ENCODE results near the gene ATP2B2. TPM values are rescaled to one million over a fixed set of nuclear protein-coding genes. Genes with fewer than 3 reads are reported as not detected.

The ATP2B2 gene
- total and polyA plus RNA-seq, 2 donors, result 0.13 to 0.53 TPM

DNA sequence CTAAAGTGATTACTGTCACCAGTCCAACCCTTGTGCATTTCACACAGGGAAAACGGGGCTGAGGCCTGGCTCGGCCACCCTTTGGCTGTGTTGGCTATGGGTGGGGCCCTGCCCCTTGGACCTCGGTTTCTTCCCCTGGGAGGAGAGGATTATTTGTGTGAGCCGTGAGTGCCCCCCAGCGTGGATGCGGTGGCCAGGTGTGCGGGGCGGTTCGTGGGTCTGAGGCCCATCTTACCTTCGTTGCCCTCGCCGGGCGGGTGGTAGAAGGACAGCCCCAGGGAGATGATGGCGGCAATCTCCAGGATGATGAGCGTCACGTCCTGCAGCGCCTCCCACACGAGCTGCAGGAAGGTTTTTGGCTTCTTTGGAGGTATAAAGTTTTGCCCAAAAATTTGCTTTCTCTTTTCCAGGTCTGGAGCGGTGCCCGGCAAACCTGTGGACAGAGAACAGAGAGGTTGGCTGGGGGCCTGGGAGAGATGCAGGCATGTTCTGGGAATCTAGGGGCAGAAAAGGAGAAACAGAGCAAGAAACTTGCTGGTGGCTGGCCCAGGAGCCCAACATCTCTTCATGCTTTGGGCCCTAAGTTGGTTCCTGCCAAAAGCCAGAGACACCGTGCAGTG, 94.9 kb downstream of the ATP2B2 start:
- no peak overlapping the region for H3K4me3 ChIP-seq (ENCODE audit: low read depth, low read length)
- WGBS, result 86% methylated on average over 21 of the region's 21 CpGs
- H3K4me1 ChIP-seq (ENCODE audit: insufficient read depth), result no peaks in the 10 kb centered on the region
- no peak for DNase-seq (ENCODE audit: extremely low spot score)
- no peak overlapping the region for H3K27ac ChIP-seq (ENCODE audit: low read depth)
- no peaks in the 10 kb centered on the region for H3K36me3 ChIP-seq (ENCODE audit: insufficient read depth)

DNA sequence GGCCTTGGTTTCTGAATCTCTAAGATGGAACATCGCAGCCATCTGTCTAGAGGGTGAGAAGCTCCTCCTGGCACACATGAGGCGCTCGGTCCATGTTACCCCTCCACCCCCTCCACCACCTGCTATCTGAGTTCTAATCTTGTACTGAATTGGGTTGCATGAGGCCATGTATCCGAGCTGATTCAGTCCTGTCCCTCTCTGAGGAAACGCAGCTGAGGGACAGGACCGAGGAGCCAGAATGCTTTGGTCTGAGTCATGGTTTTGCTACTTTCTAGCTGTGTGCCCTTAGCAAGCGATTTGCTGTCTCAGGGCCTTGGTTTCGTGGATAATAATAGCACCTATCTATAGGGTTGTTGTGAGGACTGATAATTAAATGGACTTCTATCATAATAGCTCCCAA, 96.7 kb downstream of the ATP2B2 start:
- no peak for DNase-seq (ENCODE audit: extremely low spot score)
- Histone ChIP-seq H3K4me1 (ENCODE audit: insufficient read depth) (no peaks in the 10 kb centered on the region), H3K27ac (ENCODE audit: low read depth) (no peak overlapping the region), H3K4me3 (ENCODE audit: low read depth, low read length) (no peak overlapping the region), H3K36me3 (ENCODE audit: insufficient read depth) (no peaks in the 10 kb centered on the region)
- 78% methylated on average over 8 of the region's 8 CpGs for WGBS

DNA sequence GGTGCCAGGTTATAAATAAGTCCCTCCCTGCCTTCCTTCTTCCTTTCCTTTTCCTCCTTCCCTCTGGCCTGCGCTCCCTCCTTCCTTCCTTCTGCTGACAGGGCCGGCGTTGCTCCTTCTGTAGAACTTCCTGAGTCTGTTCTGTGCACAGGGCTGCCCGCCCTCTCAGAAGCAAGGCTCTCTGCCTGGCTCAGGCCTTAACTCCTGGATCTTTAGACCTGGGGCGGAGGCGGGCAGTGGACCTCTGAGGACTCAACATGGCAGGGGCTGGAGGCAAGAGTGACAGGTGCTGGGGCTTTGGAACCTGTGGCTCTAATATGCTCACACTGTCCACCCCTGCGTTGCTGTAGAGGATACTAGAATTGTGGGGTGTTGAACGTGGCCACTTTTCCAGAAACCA, 98.0 kb downstream of the ATP2B2 start:
- Histone ChIP-seq H3K4me3 (ENCODE audit: low read depth, low read length) (no peak overlapping the region), H3K27ac (ENCODE audit: low read depth) (no peak overlapping the region), H3K4me1 (ENCODE audit: insufficient read depth) (no peaks in the 10 kb centered on the region), H3K36me3 (ENCODE audit: insufficient read depth) (no peaks in the 10 kb centered on the region)
- no peak for DNase-seq (ENCODE audit: extremely low spot score)
- 75% methylated on average over 8 of the region's 8 CpGs for WGBS

DNA sequence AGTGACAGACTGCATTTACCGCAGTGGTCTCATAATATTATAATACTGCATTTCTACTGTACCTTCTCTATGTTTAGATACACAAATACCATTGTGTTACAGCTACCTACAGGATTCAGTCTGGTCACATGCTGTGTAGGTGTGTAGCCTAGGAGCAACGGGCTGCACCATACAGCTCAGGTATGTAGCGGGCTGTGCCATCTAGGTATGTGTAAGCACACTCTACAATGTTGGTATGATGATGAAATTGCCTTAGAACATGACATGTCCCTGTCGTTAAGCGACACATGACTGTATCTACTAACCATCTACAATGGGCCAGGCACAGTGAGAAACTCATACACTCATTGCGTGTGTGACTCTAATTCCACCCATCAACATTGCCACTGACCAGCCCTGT, 99.0 kb downstream of the ATP2B2 start:
- H3K4me1 ChIP-seq (ENCODE audit: insufficient read depth), result no peaks in the 10 kb centered on the region
- H3K27ac ChIP-seq (ENCODE audit: low read depth), result no peak overlapping the region
- DNase-seq (ENCODE audit: extremely low spot score), result no peak
- WGBS, result 90% methylated on average over 6 of the region's 6 CpGs
- H3K36me3 ChIP-seq (ENCODE audit: insufficient read depth), result no peaks in the 10 kb centered on the region
- H3K4me3 ChIP-seq (ENCODE audit: low read depth, low read length), result no peak overlapping the region

DNA sequence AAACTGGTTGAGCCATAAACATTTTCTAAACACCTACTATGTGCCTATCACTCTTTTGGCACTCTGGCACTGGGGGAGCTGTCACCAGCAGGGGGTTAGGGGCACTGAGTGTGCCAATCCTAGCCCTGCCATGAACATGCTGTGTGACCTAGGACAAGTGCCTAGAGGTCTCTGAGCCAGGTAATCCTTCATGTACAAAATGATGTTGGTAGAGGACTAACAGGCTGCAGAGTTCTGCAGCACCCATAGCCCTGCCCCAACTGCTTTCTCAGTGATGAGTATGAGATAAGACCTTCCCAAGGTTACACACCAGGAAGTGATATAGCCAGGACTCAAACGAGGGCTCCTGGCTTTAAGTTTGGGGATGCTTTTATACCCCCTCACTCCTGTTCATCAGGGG, 99.6 kb downstream of the ATP2B2 start:
- no peaks in the 10 kb centered on the region for H3K36me3 ChIP-seq (ENCODE audit: insufficient read depth)
- no peak for DNase-seq (ENCODE audit: extremely low spot score)
- H3K4me1 ChIP-seq (ENCODE audit: insufficient read depth), result no peaks in the 10 kb centered on the region
- no peak overlapping the region for H3K4me3 ChIP-seq (ENCODE audit: low read depth, low read length)
- no peak overlapping the region for H3K27ac ChIP-seq (ENCODE audit: low read depth)
- WGBS, result 42% methylated on average over 1 of the region's 1 CpG

DNA sequence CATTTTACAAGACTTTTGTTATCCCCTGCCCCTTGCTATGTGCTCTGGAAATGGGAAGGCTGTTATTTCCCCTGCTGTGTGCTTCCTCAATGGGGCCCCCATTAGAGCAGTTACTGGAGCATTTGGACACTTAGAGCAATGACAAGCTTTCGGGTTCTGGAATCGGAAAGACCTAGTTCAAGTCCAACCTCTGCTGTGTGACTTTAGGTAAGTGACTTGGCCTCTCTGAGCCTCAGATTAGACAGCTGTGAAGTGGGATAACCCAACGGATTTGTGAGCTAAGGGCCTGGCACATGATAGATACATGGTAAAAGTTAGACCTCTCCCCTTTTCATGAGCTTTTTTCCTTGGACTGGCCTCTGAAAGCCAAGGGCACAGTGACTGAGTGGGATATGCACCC, 100.5 kb downstream of the ATP2B2 start:
- no peak overlapping the region for H3K4me3 ChIP-seq (ENCODE audit: low read depth, low read length)
- WGBS, result 81% methylated on average over 3 of the region's 3 CpGs
- no peaks in the 10 kb centered on the region for H3K4me1 ChIP-seq (ENCODE audit: insufficient read depth)
- H3K36me3 ChIP-seq (ENCODE audit: insufficient read depth), result no peaks in the 10 kb centered on the region
- no peak for DNase-seq (ENCODE audit: extremely low spot score)
- H3K27ac ChIP-seq (ENCODE audit: low read depth), result no peak overlapping the region

DNA sequence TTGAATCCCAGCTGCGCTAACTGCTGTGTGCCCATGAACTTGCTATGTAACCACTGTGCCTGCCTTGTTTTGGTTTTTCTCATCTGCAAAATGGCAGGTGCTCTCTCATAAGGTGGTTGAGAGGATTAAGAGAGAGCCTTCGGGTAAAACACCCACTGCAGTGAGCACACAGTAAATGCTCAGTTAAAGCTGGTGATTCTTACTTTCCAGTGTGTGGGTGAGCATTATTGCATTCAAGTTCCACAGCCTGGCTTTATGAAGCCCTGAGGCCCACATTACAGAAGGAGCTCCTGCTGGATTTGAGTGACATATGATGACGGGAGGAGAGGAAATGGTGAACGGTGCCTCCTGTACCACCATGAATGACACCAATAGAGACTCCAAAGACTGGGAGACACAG, 101.0 kb downstream of the ATP2B2 start:
- no peak overlapping the region for H3K4me3 ChIP-seq (ENCODE audit: low read depth, low read length)
- no peaks in the 10 kb centered on the region for H3K36me3 ChIP-seq (ENCODE audit: insufficient read depth)
- H3K27ac ChIP-seq (ENCODE audit: low read depth), result no peak overlapping the region
- DNase-seq (ENCODE audit: extremely low spot score), result no peak
- H3K4me1 ChIP-seq (ENCODE audit: insufficient read depth), result no peaks in the 10 kb centered on the region
- 73% methylated on average over 4 of the region's 4 CpGs for WGBS

DNA sequence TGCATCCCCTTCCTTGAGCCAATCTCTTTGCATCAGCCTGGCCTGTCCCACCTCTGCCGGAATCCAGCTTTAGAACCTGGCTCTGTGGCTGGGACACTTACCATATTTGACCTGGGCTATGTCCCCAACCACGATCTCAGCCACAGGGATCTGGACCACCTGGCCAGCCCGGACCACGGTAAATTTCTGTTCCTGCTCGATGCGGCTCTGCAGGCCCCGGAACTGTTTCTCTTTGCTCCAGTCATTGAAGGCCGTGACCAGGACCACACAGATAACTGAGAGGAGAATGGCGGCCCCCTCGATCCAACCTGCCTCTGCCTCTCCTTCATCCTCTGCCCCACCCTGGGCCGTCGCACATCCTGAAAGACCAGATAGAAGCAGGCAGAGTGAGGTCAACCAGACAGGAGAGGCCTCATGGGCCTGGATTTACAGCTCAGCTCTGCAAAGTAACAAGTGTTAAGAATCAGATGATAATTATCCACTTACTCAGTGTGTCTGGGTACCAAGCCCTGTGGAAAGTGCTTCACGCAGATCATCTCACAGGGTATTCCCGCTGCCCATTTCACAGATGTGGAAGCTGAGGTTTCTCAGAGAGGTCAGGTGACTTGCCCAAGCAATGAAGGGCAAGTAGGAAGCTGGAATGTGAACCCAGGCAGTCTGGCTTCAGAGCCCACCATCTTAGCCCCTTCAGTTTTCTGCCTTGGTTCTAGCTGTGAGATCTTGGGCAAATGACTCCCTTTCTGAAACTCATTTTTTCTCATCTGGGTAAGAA, 103.2 kb downstream of the ATP2B2 start:
- Histone ChIP-seq H3K27ac (ENCODE audit: low read depth) (no peak overlapping the region), H3K4me1 (ENCODE audit: insufficient read depth) (no peaks in the 10 kb centered on the region), H3K36me3 (ENCODE audit: insufficient read depth) (no peaks in the 10 kb centered on the region), H3K4me3 (ENCODE audit: low read depth, low read length) (no peak overlapping the region)
- WGBS, result 95% methylated on average over 14 of the region's 14 CpGs
- DNase-seq (ENCODE audit: extremely low spot score), result no peak

DNA sequence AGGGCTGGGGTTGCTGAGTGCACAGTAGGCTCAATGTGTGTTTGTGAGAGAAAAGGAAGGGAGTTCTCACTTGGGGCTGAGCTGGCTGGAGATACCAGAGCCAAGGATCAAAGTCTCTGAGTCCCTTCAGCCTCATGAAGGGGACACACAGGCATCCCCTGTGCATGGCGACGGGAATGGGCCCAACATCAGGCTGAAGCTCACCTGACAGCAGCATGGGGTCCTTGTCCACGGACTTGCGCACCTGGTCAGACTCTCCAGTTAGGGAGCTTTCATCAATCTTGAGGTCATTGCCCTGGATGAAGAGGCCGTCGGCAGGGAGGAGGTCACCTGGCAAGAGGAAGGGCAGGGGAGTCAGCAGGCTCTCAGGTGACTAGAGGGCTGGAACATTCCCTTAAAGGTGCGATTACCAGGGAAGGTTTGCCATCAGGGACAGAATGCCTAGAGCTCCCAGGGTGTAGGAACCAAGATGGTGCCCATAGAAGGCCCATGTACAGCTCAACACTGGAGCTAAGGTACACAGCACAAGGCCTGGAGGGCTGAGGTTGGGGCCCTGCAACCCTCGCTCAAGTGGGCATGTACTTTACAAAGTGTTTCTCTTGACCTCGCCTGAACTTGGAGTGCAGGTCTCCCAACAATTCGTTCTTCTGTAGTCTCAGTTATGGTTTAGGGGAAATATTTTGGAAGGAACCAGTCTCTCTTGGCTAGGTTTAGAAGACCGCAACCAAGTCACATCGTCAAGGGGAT, 104.5 kb downstream of the ATP2B2 start:
- WGBS, result 92% methylated on average over 12 of the region's 12 CpGs

DNA sequence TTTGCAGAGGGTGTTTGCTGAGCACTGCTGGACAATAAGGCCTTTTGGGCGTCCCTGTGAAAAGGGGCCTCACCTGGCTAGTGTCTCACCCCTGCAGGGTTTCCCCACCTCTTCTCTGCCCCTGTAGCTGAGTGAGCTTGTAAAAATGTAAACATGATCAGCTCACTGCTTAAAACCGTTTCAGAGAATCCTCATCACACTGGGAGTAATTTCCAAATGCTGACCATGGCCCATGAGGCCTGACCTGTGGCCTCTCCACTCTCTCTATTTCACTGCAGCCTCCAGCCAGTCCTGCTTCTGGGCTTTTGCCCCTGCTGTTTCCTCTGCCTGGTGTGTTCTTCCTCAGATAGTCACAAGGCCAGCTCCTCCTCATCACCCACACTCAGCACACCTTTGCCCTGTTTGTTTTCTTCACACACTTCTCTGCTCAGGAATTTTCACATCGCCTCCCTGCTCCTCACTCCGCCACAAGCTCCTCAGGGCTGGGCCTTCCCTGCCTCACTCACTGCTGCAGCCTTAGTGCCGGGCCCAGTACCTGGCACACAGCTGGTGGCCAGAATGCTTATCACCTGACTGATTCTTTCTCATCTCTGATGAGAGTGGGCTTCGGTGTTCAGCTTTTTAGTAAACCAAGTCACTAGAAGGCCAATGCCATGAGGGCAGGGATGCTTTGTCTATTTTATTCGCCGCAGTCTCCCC, 105.2 kb downstream of the ATP2B2 start:
- H3K36me3 ChIP-seq (ENCODE audit: insufficient read depth), result no peaks in the 10 kb centered on the region
- H3K4me1 ChIP-seq (ENCODE audit: insufficient read depth), result no peaks in the 10 kb centered on the region
- DNase-seq (ENCODE audit: extremely low spot score), result no peak
- 76% methylated on average over 8 of the region's 8 CpGs for WGBS
- no peak overlapping the region for H3K4me3 ChIP-seq (ENCODE audit: low read depth, low read length)
- H3K27ac ChIP-seq (ENCODE audit: low read depth), result no peak overlapping the region

More for the DNA sequence above, 104.5 kb downstream of the ATP2B2 start:
- Histone ChIP-seq H3K36me3 (ENCODE audit: insufficient read depth) (no peaks in the 10 kb centered on the region), H3K4me1 (ENCODE audit: insufficient read depth) (no peaks in the 10 kb centered on the region), H3K27ac (ENCODE audit: low read depth) (no peak overlapping the region), H3K4me3 (ENCODE audit: low read depth, low read length) (no peak overlapping the region)
- DNase-seq (ENCODE audit: extremely low spot score), result no peak

DNA sequence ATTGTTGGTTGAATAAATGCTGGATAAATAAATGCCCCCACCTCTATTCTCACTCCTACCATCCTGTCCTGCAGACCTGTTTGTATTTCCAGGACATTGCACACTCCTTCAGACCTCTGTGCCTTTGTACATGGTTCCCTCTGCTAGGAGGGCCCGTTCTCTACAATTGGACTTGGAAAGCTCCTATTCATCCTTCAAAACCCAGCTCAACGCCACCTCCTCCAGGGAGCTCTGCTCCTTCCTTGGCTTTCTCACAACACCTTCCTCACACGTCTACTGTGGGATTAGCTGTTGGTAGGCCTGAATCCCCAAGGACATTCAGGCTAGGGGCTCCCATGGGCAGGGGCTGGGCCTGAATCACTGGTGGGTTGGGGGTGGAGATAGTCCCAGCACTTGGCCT, 105.8 kb downstream of the ATP2B2 start:
- WGBS, result 82% methylated on average over 3 of the region's 3 CpGs
- Histone ChIP-seq H3K4me3 (ENCODE audit: low read depth, low read length) (no peak overlapping the region), H3K27ac (ENCODE audit: low read depth) (no peak overlapping the region), H3K36me3 (ENCODE audit: insufficient read depth) (no peaks in the 10 kb centered on the region), H3K4me1 (ENCODE audit: insufficient read depth) (no peaks in the 10 kb centered on the region)
- no peak for DNase-seq (ENCODE audit: extremely low spot score)

DNA sequence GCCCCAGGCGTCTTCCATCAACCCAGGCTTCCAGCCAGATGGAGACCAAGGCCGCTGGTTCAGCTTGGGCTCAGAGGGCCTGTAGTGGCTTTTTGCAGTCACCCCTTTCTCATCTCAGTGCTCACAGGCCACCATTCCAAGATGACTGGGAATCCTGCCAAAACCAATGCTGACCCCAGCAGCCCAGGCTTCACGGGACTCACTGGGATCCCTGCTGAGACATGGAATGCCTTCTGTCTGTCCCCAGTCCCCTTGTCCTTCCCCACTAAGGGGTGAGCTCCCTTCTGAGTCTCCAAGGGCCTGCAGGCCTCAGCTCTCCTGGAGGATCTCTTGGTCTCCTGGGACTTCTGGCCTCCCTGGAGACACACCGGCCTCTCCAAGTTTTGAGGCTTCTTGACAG, 107.0 kb downstream of the ATP2B2 start:
- WGBS, result 68% methylated on average over 4 of the region's 4 CpGs
- H3K4me1 ChIP-seq (ENCODE audit: insufficient read depth), result no peaks in the 10 kb centered on the region
- H3K27ac ChIP-seq (ENCODE audit: low read depth), result no peak overlapping the region
- no peak for DNase-seq (ENCODE audit: extremely low spot score)
- no peak overlapping the region for H3K4me3 ChIP-seq (ENCODE audit: low read depth, low read length)
- no peaks in the 10 kb centered on the region for H3K36me3 ChIP-seq (ENCODE audit: insufficient read depth)

DNA sequence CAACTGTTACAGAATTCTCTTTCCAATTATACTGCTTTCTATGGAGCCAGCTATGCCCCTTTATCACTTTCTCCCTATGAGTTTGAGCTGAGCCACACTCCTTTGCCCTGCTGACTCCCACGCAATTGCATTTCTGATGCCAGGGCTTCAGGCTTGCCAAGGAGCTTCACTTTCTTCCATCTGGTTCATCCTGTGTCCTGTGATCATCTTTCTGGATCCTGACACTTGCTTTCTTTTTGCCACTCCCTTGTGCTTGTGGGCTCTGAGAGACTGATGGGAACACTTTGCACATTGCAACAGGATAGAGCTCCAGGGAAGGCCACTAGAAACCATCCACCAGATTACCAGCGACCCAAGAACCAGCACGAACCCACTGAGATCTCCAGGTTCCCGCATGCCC, 107.5 kb downstream of the ATP2B2 start:
- H3K36me3 ChIP-seq (ENCODE audit: insufficient read depth), result no peaks in the 10 kb centered on the region
- H3K27ac ChIP-seq (ENCODE audit: low read depth), result no peak overlapping the region
- H3K4me3 ChIP-seq (ENCODE audit: low read depth, low read length), result no peak overlapping the region
- no peaks in the 10 kb centered on the region for H3K4me1 ChIP-seq (ENCODE audit: insufficient read depth)
- WGBS, result 87% methylated on average over 4 of the region's 4 CpGs
- no peak for DNase-seq (ENCODE audit: extremely low spot score)
